Panc1 (cell line): ENCODE data around the gene ARMCX2. TPM values are rescaled to one million over a fixed set of nuclear protein-coding genes. Genes with fewer than 3 reads are reported as not detected.

Source experiments
- ATAC-seq: fragments of 200-7000 bp; cut with Tn5 transposase; 2 replicates; pipeline ENCODE4 v1.9.1; 2020; ENCODE audit warnings: mild to moderate bottlenecking, moderate library complexity
- BruUV-seq: library from RNA; stranded (reverse); fragments of 400-500 nt; replicated peaks from 2 replicates; lab custom pipeline; 2021; lab: Mats Ljungman, UMichigan
- CTCF ChIA-PET: fragments of 300-600 bp; sonication (Branson Sonifier 250); formaldehyde crosslinking; loops from one replicate; lab custom pipeline; 2022; ENCODE audit warnings: antibody characterized with exemption; lab: Charles Lee
- POLR2A ChIA-PET: fragments of 300-600 bp; sonication (Branson Sonifier 250); formaldehyde crosslinking; loops from one replicate; lab custom pipeline; 2022; ENCODE audit warnings: antibody characterized with exemption; lab: Charles Lee
- DNase-seq: peaks from one replicate; pipeline ENCODE4 v3.0.0-alpha.2; 2010; ENCODE audit warnings: low read depth, low spot score
- H3K27ac ChIP-seq: 2 replicates; pipeline ENCODE4 v1.5.1; 2011; ENCODE audit warnings: mild to moderate bottlenecking, low read length, inconsistent platforms
- H3K27me3 ChIP-seq: fragments of 200-500 bp; sonication (Bioruptor generic); 2 replicates; pipeline ENCODE4 v1.6.0; 2014; ENCODE audit warnings: low read length, inconsistent platforms; ENCODE audit not compliant: control insufficient read depth, insufficient read depth
- H3K36me3 ChIP-seq: fragments of 200-500 bp; sonication (Bioruptor generic); 2 replicates; pipeline ENCODE4 v1.5.1; 2014; ENCODE audit warnings: inconsistent platforms, mild to moderate bottlenecking, low read length, moderate library complexity; ENCODE audit not compliant: control insufficient read depth, insufficient read depth
- H3K4me1 ChIP-seq: 2 replicates; pipeline ENCODE4 v1.5.1; 2011; ENCODE audit warnings: inconsistent platforms, mild to moderate bottlenecking, low read length, moderate library complexity; ENCODE audit not compliant: control insufficient read depth, insufficient read depth
- H3K4me3 ChIP-seq, 2 experiments: 2 replicates each; pipeline ENCODE4 v1.5.1; 2011 to 2012; ENCODE audit warnings: low read depth in 2 of 2, low read length in 2 of 2, mild to moderate bottlenecking in 2 of 2, inconsistent platforms in 1 of 2, moderate library complexity in 1 of 2
- H3K9me3 ChIP-seq: fragments of 200-500 bp; sonication (Bioruptor generic); 2 replicates; pipeline ENCODE4 v1.5.1; 2014; ENCODE audit warnings: low read depth, mild to moderate bottlenecking, inconsistent platforms, low read length, moderate library complexity; ENCODE audit not compliant: control insufficient read depth, insufficient read depth
- CTCF ChIP-seq: fragments of 450-650 bp; IDR thresholded peaks from 2 replicates; pipeline ENCODE4 v1.5.1; 2017; ENCODE audit warnings: mild to moderate bottlenecking
- POLR2AphosphoS5 ChIP-seq: IDR thresholded peaks from 2 replicates; pipeline ENCODE4 v1.6.1; 2012; ENCODE audit warnings: mild to moderate bottlenecking, low read depth, low read length, moderate library complexity
- REST ChIP-seq, 2 experiments: IDR thresholded peaks; 2 replicates each; pipeline ENCODE4 v1.6.1; 2011 to 2012; ENCODE audit warnings: low read depth in 2 of 2, control low read depth in 1 of 2, low read length in 1 of 2, mild to moderate bottlenecking in 1 of 2, moderate library complexity in 1 of 2; ENCODE audit not compliant: insufficient read depth in 1 of 2
- SIN3A ChIP-seq: IDR thresholded peaks from 2 replicates; pipeline ENCODE4 v1.6.1; 2012; ENCODE audit warnings: low read depth, mild to moderate bottlenecking, low read length, moderate library complexity, borderline replicate concordance; ENCODE audit not compliant: insufficient read depth
- TCF7L2 ChIP-seq: IDR thresholded peaks from 2 replicates; pipeline ENCODE4 v1.6.1; 2011; ENCODE audit warnings: mild to moderate bottlenecking, low read depth, low read length, inconsistent platforms
- in situ Hi-C: cut with HindIII; loops from 2 replicates; pipeline ENCODE4 v1.10.0; 2016; ENCODE audit warnings: low sequenced_read_pairs, low pct_unique_long_range_greater_than_20kb
- intact Hi-C: fragments of 100-400 bp; cut with micrococcal nuclease; formaldehyde crosslinking; loops from one replicate; pipeline ENCODE4 v1.10.0; 2022; ENCODE audit not compliant: unreplicated experiment
- total RNA-seq: library from RNA; stranded (reverse); gene quantifications from one replicate; pipeline ENCODE4 v1.2.1, GENCODE V29; 2021; ENCODE audit not compliant: unreplicated experiment

Gene ARMCX2
- total RNA-seq, 1 experiment from 2014 or later, result 1.0 TPM

DNA sequence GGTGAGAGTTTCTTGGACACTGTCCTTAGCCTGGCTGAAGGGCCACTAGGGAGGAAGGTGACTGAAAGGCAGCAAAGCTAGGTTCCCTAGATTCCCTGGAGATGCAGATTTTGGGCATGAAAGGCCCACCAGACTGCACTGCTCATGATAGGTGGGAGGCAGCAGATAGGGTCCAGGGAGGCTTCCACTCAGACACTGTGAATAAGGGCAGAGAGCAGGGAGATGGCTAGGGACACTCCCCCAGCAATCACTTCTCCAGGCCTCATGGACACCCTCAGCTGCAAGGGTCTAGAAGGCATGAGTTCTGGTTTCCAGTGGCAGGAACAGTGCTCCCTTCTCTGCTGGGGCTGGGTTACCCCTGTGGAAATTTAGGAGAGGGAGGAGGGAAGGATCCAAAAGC lies 20.1 kb downstream of the ARMCX2 start:
- H3K4me3 ChIP-seq, result no peak overlapping the region
- no peak overlapping the region for H3K27ac ChIP-seq
- ChIA-PET CTCF (no interaction called here), POLR2A (no interaction called here)
- intact Hi-C loops (no loop called here), in situ Hi-C loops (no loop called here)
- no TSS peak for BruUV-seq
- H3K4me1 ChIP-seq, result no peaks in the 10 kb centered on the region
- H3K27me3 ChIP-seq, result no peaks in the 10 kb centered on the region
- no peaks in the 10 kb centered on the region for H3K9me3 ChIP-seq
- no peaks in the 10 kb centered on the region for H3K36me3 ChIP-seq
- no peak for DNase-seq
- no peak for TF ChIP-seq SIN3A
- TF ChIP-seq CTCF, result no peak
- no peak for TF ChIP-seq TCF7L2
- no peak for TF ChIP-seq POLR2AphosphoS5
- ATAC-seq, result no peak

DNA sequence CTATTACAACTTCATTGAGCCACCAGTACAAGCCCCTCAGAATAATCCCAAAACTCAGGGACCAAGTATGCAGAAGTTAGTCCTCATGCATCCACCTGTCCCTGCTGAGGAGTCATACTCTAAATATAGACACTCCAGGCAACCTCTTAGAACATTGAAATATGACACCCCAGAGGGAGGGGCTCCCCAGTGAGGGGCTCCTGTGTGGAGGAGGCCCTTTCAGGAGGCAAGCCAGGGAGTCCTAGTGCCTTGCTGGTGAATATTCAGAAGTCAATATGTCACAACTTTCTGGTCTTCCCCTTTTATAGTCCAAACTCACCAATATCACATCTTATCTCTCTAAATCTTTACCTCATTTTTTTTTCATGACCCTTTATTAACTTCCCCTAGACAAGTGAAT lies 40.3 kb downstream of the ARMCX2 start:
- ATAC-seq, result no peak
- no peak for DNase-seq
- POLR2A ChIA-PET, result no interaction called here
- BruUV-seq, result no TSS peak
- H3K36me3 ChIP-seq, result no peaks in the 10 kb centered on the region
- in situ Hi-C loops (no loop called here), intact Hi-C loops (no loop called here)
- TF ChIP-seq REST (IDR thresholded peaks at IDR 0.05; ENCODE audit: insufficient read depth in 1 of 2, low read depth in 2 of 2, low read length in 1 of 2) (no peak), SIN3A (no peak), POLR2AphosphoS5 (no peak), CTCF (no peak), TCF7L2 (no peak)
- no peak overlapping the region for H3K4me3 ChIP-seq
- H3K27me3 ChIP-seq, result no peaks in the 10 kb centered on the region
- CTCF ChIA-PET, result no interaction called here
- H3K9me3 ChIP-seq, result no peaks in the 10 kb centered on the region
- H3K27ac ChIP-seq, result no peak overlapping the region
- peaks cover 7% of the 10 kb centered on the region for H3K4me1 ChIP-seq
